ENCODE results near the gene PCDHB7.
"Not testable (repeated sequence)": the region's sequence is repeated elsewhere in the genome, so short reads cannot be mapped to it uniquely, and the experiment has no call there.

Gene PCDHB7

DNA sequence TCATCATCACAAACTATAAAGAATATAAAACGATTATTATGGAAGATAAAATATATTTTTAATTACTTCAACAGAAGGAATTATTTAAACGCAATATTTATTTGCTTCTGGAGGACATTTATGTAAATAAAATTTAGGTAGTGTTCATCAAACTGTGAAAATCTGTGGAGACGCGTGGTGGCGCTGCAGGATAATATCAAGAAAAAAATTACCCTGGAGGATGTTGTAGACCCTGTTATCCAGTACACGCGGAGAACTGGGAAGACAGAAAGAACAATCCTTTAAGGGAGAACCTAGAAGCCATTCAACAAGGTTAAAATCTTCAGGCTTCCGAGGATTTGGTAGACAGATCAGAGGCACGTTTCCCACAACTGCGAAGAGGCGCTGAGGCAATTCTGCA is 36.0 kb downstream of the PCDHB7 start, which contains the start of gene PCDHB12:
PCDHB12 (plus strand) TSS at position 242 of the 400 bp plus-strand sequence. CDS start 189 bp downstream, outside the sequence.
- Mint-ChIP-seq H3K27me3 (ENCODE audit: low read depth, poor library complexity) (peaks cover 6% of the 10 kb centered on the region), H3K4me3 (peak within 1 kb of the TSS; percentile 69), H3K9me3 (peaks cover 78% of the 10 kb centered on the region), H3K36me3 (ENCODE audit: low read depth) (peaks cover 65% of the 10 kb centered on the region), H3K27ac (no peak within 1 kb of the TSS), H3K4me1 (no peaks in the 10 kb centered on the region)
- TF ChIP-seq, protein P1, sequence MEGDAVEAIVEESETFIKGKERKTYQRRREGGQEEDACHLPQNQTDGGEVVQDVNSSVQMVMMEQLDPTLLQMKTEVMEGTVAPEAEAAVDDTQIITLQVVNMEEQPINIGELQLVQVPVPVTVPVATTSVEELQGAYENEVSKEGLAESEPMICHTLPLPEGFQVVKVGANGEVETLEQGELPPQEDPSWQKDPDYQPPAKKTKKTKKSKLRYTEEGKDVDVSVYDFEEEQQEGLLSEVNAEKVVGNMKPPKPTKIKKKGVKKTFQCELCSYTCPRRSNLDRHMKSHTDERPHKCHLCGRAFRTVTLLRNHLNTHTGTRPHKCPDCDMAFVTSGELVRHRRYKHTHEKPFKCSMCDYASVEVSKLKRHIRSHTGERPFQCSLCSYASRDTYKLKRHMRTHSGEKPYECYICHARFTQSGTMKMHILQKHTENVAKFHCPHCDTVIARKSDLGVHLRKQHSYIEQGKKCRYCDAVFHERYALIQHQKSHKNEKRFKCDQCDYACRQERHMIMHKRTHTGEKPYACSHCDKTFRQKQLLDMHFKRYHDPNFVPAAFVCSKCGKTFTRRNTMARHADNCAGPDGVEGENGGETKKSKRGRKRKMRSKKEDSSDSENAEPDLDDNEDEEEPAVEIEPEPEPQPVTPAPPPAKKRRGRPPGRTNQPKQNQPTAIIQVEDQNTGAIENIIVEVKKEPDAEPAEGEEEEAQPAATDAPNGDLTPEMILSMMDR (IDR thresholded peaks at IDR 0.05), result no peak
- no peak for DNase-seq

DNA sequence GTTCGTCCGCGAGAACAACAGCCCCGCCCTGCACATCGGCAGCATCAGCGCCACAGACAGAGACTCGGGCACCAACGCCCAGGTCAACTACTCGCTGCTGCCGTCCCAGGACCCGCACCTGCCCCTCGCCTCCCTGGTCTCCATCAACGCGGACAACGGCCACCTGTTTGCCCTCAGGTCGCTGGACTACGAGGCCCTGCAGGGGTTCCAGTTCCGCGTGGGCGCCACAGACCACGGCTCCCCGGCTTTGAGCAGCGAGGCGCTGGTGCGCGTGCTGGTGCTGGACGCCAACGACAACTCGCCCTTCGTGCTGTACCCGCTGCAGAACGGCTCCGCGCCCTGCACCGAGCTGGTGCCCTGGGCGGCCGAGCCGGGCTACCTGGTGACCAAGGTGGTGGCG is 37.8 kb downstream of the PCDHB7 start:
- H3K4me1 Mint-ChIP-seq; H3K4me3 Mint-ChIP-seq; H3K27ac Mint-ChIP-seq; H3K27me3 Mint-ChIP-seq (ENCODE audit: low read depth, poor library complexity); DNase-seq: not testable (repeated sequence)
- Mint-ChIP-seq H3K36me3 (ENCODE audit: low read depth) (peaks cover 65% of the 10 kb centered on the region), H3K9me3 (peaks cover 80% of the 10 kb centered on the region)

DNA sequence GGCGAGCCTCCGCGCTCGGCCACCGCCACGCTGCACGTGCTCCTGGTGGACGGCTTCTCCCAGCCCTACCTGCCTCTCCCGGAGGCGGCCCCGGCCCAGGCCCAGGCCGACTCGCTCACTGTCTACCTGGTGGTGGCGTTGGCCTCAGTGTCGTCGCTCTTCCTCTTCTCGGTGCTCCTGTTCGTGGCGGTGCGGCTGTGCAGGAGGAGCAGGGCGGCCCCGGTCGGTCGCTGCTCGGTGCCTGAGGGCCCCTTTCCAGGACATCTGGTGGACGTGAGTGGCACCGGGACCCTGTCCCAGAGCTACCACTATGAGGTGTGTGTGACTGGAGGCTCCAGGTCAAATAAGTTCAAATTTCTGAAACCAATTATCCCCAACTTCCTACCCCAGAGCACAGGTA is 38.4 kb downstream of the PCDHB7 start:
- not testable (repeated sequence) for H3K27ac Mint-ChIP-seq; DNase-seq; H3K4me3 Mint-ChIP-seq; H3K4me1 Mint-ChIP-seq; H3K27me3 Mint-ChIP-seq (ENCODE audit: low read depth, poor library complexity)
- Mint-ChIP-seq H3K36me3 (ENCODE audit: low read depth) (peaks cover 61% of the 10 kb centered on the region), H3K9me3 (peaks cover 80% of the 10 kb centered on the region)

DNA sequence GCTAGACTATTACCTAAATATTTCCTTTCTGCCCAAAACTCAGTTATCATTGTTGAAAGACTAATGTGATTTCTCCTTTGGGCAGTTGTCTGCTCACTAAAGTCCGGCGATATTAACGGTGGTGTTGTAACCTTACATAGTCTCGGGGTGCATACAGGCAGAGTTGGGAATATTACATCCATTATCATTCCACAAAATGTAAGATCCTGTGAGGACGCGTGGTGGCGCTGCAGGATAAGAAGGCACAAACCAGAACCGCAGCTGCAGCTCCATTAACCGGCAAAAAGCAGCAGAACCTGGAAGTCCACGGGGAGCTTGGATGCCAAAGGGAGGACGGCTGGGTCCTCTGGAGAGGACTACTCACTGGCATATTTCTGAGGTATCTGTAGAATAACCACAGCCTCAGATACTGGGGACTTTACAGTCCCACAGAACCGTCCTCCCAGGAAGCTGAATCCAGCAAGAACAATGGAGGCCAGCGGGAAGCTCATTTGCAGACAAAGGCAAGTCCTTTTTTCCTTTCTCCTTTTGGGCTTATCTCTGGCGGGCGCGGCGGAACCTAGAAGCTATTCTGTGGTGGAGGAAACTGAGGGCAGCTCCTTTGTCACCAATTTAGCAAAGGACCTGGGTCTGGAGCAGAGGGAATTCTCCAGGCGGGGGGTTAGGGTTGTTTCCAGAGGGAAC is 41.4 kb downstream of the PCDHB7 start, which contains the start of gene PCDHB13:
PCDHB13 (plus strand) TSS at position 264 of the 684 bp plus-strand sequence; CDS start at position 469, 205 bp downstream.
- DNase-seq, result peak; percentile 36
- H3K9me3 Mint-ChIP-seq, result peaks cover 87% of the 10 kb centered on the region
- TF ChIP-seq, protein P1 (IDR thresholded peaks at IDR 0.05), result peak; percentile 9
- H3K27ac Mint-ChIP-seq; H3K27me3 Mint-ChIP-seq (ENCODE audit: low read depth, poor library complexity); H3K4me1 Mint-ChIP-seq: not testable (repeated sequence)
- H3K36me3 Mint-ChIP-seq (ENCODE audit: low read depth), result peaks cover 73% of the 10 kb centered on the region
- peak within 1 kb of the TSS; percentile 52 for H3K4me3 Mint-ChIP-seq

DNA sequence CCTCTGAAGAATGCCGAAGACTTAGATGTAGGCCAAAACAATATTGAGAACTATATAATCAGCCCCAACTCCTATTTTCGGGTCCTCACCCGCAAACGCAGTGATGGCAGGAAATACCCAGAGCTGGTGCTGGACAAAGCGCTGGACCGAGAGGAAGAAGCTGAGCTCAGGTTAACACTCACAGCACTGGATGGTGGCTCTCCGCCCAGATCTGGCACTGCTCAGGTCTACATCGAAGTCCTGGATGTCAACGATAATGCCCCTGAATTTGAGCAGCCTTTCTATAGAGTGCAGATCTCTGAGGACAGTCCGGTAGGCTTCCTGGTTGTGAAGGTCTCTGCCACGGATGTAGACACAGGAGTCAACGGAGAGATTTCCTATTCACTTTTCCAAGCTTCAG is 42.1 kb downstream of the PCDHB7 start:
- not testable (repeated sequence) for H3K4me3 Mint-ChIP-seq; H3K27ac Mint-ChIP-seq; H3K4me1 Mint-ChIP-seq; H3K27me3 Mint-ChIP-seq (ENCODE audit: low read depth, poor library complexity); DNase-seq
- H3K9me3 Mint-ChIP-seq, result peaks cover 84% of the 10 kb centered on the region
- peaks cover 72% of the 10 kb centered on the region for H3K36me3 Mint-ChIP-seq (ENCODE audit: low read depth)

DNA sequence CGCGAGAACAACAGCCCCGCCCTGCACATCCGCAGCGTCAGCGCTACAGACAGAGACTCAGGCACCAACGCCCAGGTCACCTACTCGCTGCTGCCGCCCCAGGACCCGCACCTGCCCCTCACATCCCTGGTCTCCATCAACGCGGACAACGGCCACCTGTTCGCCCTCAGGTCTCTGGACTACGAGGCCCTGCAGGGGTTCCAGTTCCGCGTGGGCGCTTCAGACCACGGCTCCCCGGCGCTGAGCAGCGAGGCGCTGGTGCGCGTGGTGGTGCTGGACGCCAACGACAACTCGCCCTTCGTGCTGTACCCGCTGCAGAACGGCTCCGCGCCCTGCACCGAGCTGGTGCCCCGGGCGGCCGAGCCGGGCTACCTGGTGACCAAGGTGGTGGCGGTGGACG is 43.1 kb downstream of the PCDHB7 start:
- peaks cover 86% of the 10 kb centered on the region for H3K9me3 Mint-ChIP-seq
- H3K36me3 Mint-ChIP-seq (ENCODE audit: low read depth), result peaks cover 73% of the 10 kb centered on the region
- H3K4me3 Mint-ChIP-seq; H3K27me3 Mint-ChIP-seq (ENCODE audit: low read depth, poor library complexity); DNase-seq; H3K4me1 Mint-ChIP-seq; H3K27ac Mint-ChIP-seq: not testable (repeated sequence)

DNA sequence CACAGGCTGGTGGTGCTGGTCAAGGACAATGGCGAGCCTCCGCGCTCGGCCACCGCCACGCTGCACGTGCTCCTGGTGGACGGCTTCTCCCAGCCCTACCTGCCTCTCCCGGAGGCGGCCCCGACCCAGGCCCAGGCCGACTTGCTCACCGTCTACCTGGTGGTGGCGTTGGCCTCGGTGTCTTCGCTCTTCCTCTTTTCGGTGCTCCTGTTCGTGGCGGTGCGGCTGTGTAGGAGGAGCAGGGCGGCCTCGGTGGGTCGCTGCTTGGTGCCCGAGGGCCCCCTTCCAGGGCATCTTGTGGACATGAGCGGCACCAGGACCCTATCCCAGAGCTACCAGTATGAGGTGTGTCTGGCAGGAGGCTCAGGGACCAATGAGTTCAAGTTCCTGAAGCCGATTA is 43.6 kb downstream of the PCDHB7 start:
- not testable (repeated sequence) for H3K4me1 Mint-ChIP-seq; H3K4me3 Mint-ChIP-seq; DNase-seq; H3K27ac Mint-ChIP-seq; H3K27me3 Mint-ChIP-seq (ENCODE audit: low read depth, poor library complexity)
- H3K9me3 Mint-ChIP-seq, result peaks cover 83% of the 10 kb centered on the region
- H3K36me3 Mint-ChIP-seq (ENCODE audit: low read depth), result peaks cover 70% of the 10 kb centered on the region

DNA sequence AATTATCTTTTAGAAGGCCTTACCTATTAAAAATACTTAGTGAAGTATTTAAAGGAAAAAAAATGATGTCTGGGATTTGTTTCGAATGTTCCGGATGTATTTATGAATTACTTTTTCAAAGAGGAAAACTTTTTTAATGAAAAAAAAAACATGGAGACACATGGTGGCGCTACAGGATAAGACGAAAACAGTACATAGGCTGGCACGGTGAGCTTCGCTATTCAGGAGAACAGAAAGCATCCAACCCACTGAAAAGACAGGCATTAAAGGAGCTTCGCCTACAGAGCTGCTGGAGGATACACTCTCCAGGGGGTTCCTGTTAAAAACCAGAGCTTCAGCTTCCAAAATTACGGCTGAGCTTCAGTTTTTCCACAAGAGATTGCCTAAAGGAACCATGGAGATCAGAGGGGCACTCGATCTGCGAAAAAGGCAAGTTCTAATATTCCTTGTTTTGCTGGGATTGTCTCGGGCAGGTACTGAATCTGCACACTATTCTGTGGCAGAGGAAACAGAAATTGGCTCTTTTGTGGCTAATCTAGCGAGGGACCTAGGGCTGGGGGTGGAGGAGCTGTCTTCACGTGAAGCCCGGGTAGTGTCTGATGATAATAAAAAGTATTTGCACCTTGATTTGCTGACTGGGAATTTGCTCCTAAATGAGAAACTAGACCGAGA is 50.8 kb downstream of the PCDHB7 start, which contains the start of gene PCDHB14:
PCDHB14 (plus strand) TSS at position 232 of the 672 bp plus-strand sequence; CDS start at position 395, 163 bp downstream.
- peaks cover 73% of the 10 kb centered on the region for H3K9me3 Mint-ChIP-seq
- peaks cover 63% of the 10 kb centered on the region for H3K36me3 Mint-ChIP-seq (ENCODE audit: low read depth)

DNA sequence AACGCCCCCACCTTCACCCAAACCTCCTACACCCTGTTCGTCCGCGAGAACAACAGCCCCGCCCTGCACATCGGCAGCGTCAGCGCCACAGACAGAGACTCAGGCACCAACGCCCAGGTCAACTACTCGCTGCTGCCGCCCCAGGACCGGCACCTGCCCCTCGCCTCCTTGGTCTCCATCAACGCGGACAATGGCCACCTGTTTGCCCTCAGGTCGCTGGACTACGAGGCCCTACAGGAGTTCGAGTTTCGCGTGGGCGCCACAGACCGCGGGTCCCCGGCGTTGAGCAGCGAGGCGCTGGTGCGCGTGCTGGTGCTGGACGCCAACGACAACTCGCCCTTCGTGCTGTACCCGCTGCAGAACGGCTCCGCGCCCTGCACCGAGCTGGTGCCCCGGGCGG is 52.4 kb downstream of the PCDHB7 start:
- Mint-ChIP-seq H3K27ac (peak overlapping the region; percentile 64), H3K36me3 (ENCODE audit: low read depth) (peaks cover 48% of the 10 kb centered on the region), H3K9me3 (peaks cover 65% of the 10 kb centered on the region)
- not testable (repeated sequence) for H3K4me3 Mint-ChIP-seq; H3K4me1 Mint-ChIP-seq; H3K27me3 Mint-ChIP-seq (ENCODE audit: low read depth, poor library complexity); DNase-seq

More for the DNA sequence above, 50.8 kb downstream of the PCDHB7 start, which contains the start of gene PCDHB14:
- H3K27me3 Mint-ChIP-seq (ENCODE audit: low read depth, poor library complexity), result peaks cover 3% of the 10 kb centered on the region
- TF ChIP-seq, protein P1 (IDR thresholded peaks at IDR 0.05), result peak; percentile 36
- H3K4me3 Mint-ChIP-seq, result peak within 1 kb of the TSS; percentile 75
- peaks cover 4% of the 10 kb centered on the region for H3K4me1 Mint-ChIP-seq
- no peak for DNase-seq
- H3K27ac Mint-ChIP-seq, result no peak within 1 kb of the TSS

DNA sequence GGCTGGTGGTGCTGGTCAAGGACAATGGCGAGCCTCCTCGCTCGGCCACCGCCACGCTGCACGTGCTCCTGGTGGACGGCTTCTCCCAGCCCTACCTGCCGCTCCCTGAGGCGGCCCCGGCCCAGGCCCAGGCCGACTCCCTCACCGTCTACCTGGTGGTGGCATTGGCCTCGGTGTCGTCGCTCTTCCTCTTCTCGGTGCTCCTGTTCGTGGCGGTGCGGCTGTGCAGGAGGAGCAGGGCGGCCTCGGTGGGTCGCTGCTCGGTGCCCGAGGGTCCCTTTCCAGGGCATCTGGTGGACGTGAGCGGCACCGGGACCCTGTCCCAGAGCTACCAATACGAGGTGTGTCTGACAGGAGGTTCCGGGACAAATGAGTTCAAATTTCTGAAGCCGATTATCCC is 53.0 kb downstream of the PCDHB7 start:
- not testable (repeated sequence) for H3K4me1 Mint-ChIP-seq; H3K4me3 Mint-ChIP-seq; DNase-seq; H3K27me3 Mint-ChIP-seq (ENCODE audit: low read depth, poor library complexity); H3K27ac Mint-ChIP-seq
- Mint-ChIP-seq H3K36me3 (ENCODE audit: low read depth) (peaks cover 44% of the 10 kb centered on the region), H3K9me3 (peaks cover 65% of the 10 kb centered on the region)
